HG03060 (cell line): ENCODE measurements around the gene MCTP1.

Experiments used
- ATAC-seq: cut with Tn5 transposase; IDR thresholded peaks from one replicate; pipeline ENCODE4 v1.9.1; 2021; ENCODE audit warnings: low read depth, moderate number of reproducible peaks; ENCODE audit not compliant: unreplicated experiment

MCTP1 gene

GRCh38 chr5:95284572-95285408 is at the start of gene MCTP1:
MCTP1 (minus strand) TSS chr5:95285094.
- ATAC-seq, result no peak

- ATAC-seq, result no peak
Observed at GRCh38 chr5:95332158-95332557, 47.3 kb upstream of the MCTP1 start.

- no peak for ATAC-seq
Observed at GRCh38 chr5:95331358-95331757, 46.5 kb upstream of the MCTP1 start.

- ATAC-seq, result no peak
Observed at GRCh38 chr5:95327211-95327610, 42.3 kb upstream of the MCTP1 start.

GRCh38 chr5:95317687-95318086 is 32.8 kb upstream of the MCTP1 start:
- ATAC-seq, result no peak

- no peak for ATAC-seq
Observed at GRCh38 chr5:95317085-95317484, 32.2 kb upstream of the MCTP1 start.

GRCh38 chr5:95304711-95305110 is 19.8 kb upstream of the MCTP1 start:
- no peak for ATAC-seq

GRCh38 chr5:95298651-95299050 is 13.8 kb upstream of the MCTP1 start:
- no peak for ATAC-seq

GRCh38 chr5:95296291-95296690 is 11.4 kb upstream of the MCTP1 start:
- ATAC-seq, result no peak

GRCh38 chr5:95285409-95285755 is 488 bp upstream of the MCTP1 start:
- no peak for ATAC-seq

GRCh38 chr5:95283761-95284571 is 928 bp downstream of the MCTP1 start:
- ATAC-seq, result no peak

- ATAC-seq, result no peak
Observed at GRCh38 chr5:95283022-95283615, 1.8 kb downstream of the MCTP1 start.

GRCh38 chr5:95281226-95281625 is 3.7 kb downstream of the MCTP1 start:
- no peak for ATAC-seq

- no peak for ATAC-seq
Observed at GRCh38 chr5:95280401-95281095, 4.3 kb downstream of the MCTP1 start.

GRCh38 chr5:95274011-95274410 is 10.9 kb downstream of the MCTP1 start:
- no peak for ATAC-seq

- no peak for ATAC-seq
Observed at GRCh38 chr5:95272316-95272929, 12.5 kb downstream of the MCTP1 start.

GRCh38 chr5:95262933-95263660 is 21.8 kb downstream of the MCTP1 start:
- ATAC-seq, result no peak

- ATAC-seq, result no peak
Observed at GRCh38 chr5:95261437-95262175, 23.3 kb downstream of the MCTP1 start.

- no peak for ATAC-seq
Observed at GRCh38 chr5:95256991-95257390, 27.9 kb downstream of the MCTP1 start.
